Measurements from ENCODE around the gene DDX20. TPM values are rescaled to one million over a fixed set of nuclear protein-coding genes. Genes with fewer than 3 reads are reported as not detected.

The DDX20 gene
- total and polyA plus RNA-seq, 7 donors: 6.2 to 11.6 (median 8.1) TPM

DNA sequence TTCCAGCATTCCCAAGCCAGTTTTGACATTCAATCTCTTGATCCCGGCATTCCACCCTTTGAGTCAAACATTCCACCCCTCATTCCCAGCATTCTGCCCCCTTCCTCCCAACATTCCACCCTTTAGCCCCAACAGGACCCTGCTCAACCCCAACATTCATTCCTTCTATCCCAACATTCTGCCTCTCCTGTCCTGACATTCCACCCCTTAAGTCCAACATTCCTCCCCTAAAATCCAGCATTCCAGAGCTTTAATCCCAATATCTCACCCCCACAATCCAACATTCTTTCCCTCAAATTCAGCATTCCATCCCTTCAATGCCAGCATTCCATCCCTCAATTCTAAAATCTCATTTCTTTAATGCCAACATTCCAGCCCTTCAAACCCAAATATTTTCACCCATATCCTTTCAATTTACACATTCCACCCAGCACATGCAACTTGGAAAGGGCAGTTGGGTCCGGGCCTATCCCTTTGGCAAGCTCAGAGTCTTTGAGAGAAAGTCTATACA, 22.9 kb downstream of the DDX20 start:
- H3K27ac ChIP-seq: no peak overlapping the region
- 43 to 61% (median 50%) methylated on average over 2 of the region's 2 CpGs for WGBS, 3 donors
- DNase-seq: no peak
- peaks cover 0 to 29% of the 10 kb centered on the region in 2 donors for H3K36me3 ChIP-seq (ENCODE audit: insufficient read depth in 1 of 2, low read depth in 1 of 2)
- intact Hi-C loops (cut with DNase I): loop anchor here in 1 of 2 donors (10.0 kb wide), 1 partner anchor 554 kb away; the partner anchor contains the start of gene CHI3L2
- no peaks in the 10 kb centered on the region for H3K9me3 ChIP-seq
- ATAC-seq: no peak
- no peak overlapping the region for H3K4me3 ChIP-seq
- TF ChIP-seq, protein P1, sequence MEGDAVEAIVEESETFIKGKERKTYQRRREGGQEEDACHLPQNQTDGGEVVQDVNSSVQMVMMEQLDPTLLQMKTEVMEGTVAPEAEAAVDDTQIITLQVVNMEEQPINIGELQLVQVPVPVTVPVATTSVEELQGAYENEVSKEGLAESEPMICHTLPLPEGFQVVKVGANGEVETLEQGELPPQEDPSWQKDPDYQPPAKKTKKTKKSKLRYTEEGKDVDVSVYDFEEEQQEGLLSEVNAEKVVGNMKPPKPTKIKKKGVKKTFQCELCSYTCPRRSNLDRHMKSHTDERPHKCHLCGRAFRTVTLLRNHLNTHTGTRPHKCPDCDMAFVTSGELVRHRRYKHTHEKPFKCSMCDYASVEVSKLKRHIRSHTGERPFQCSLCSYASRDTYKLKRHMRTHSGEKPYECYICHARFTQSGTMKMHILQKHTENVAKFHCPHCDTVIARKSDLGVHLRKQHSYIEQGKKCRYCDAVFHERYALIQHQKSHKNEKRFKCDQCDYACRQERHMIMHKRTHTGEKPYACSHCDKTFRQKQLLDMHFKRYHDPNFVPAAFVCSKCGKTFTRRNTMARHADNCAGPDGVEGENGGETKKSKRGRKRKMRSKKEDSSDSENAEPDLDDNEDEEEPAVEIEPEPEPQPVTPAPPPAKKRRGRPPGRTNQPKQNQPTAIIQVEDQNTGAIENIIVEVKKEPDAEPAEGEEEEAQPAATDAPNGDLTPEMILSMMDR (IDR thresholded peaks at IDR 0.05): no peak
- no peaks in the 10 kb centered on the region for H3K27me3 ChIP-seq (ENCODE audit: insufficient read depth in 3 of 3, low read length in 2 of 3)
- no peaks in the 10 kb centered on the region for H3K4me1 ChIP-seq

DNA sequence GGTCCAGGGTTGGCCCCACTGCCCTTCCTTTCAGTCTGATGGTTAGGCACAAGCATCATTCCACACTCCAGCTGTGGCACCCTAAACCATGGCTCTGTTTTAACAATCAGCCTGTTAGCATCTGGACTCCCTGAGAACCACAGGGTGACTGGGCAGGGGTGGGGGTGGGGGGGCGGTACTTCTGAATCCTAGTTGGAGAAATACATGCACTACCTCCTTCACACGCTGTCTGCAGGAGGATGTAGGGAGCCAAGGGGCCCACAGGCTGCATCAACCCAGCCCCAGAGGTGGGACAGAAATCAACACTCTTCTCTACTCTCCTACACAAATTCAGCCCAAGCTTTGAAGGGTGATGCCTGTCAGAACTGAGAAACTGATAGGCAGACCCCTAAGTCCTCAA, 23.8 kb downstream of the DDX20 start:
- ATAC-seq (no peak), DNase-seq (no peak)
- H3K36me3 ChIP-seq (ENCODE audit: insufficient read depth in 1 of 2, low read depth in 1 of 2): peaks cover 0 to 21% of the 10 kb centered on the region in 2 donors
- H3K4me3 ChIP-seq: no peak overlapping the region
- no peak overlapping the region for H3K27ac ChIP-seq
- H3K27me3 ChIP-seq (ENCODE audit: insufficient read depth in 3 of 3, low read length in 2 of 3): no peaks in the 10 kb centered on the region
- 89 to 97% (median 94%) methylated on average over 2 of the region's 2 CpGs for WGBS, 3 donors
- no peaks in the 10 kb centered on the region for H3K4me1 ChIP-seq
- no peaks in the 10 kb centered on the region for H3K9me3 ChIP-seq
- TF ChIP-seq, protein P1 (IDR thresholded peaks at IDR 0.05): no peak
- intact Hi-C loops (cut with DNase I): loop anchor here in 1 of 2 donors (10.0 kb wide), 1 partner anchor 555 kb away; the partner anchor contains the start of gene CHI3L2

DNA sequence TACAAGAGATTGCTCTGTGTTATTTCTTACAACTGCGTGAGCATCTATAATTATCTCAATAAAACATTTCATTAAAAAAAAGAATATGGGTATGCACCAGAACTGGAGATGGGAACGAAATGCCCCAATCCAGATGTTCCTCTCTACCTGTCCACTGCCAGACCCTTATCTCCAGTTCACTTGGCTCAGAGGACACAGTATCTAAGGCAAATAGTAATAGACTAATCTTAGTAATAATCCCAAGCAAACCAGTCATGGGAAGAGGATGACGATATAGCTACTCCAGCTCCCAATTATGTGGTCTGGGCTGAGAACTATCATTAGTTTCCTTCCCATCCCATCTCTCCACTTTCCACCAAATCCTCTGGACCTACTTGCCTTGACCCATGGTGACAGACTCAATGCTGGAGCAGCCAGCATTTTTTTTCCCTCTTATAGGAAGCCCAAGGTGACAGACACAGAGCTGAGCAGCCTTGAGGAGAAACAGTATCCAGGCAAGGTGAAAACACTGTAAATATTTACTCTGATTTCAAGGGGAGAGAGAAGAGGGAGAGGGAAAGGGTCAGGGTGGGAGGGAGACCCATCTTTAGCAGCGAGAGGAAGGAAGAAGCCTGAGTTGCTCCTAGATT, 28.7 kb downstream of the DDX20 start:
- H3K27me3 ChIP-seq (ENCODE audit: insufficient read depth in 3 of 3, low read length in 2 of 3): no peaks in the 10 kb centered on the region
- WGBS, 3 donors: 88 to 90% (median 89%) methylated on average over 4 of the region's 4 CpGs
- TF ChIP-seq, protein P1 (IDR thresholded peaks at IDR 0.05): no peak
- H3K9me3 ChIP-seq: no peaks in the 10 kb centered on the region
- no peaks in the 10 kb centered on the region for H3K4me1 ChIP-seq
- ATAC-seq: no peak
- peaks cover 0 to 8% of the 10 kb centered on the region in 2 donors for H3K36me3 ChIP-seq (ENCODE audit: insufficient read depth in 1 of 2, low read depth in 1 of 2)
- no peak overlapping the region for H3K4me3 ChIP-seq
- H3K27ac ChIP-seq: no peak overlapping the region
- no peak for DNase-seq
- intact Hi-C loops (cut with DNase I): loop anchor here in 1 of 2 donors (10.0 kb wide), 1 partner anchor 580 kb away; no protein-coding TSS in a partner anchor

DNA sequence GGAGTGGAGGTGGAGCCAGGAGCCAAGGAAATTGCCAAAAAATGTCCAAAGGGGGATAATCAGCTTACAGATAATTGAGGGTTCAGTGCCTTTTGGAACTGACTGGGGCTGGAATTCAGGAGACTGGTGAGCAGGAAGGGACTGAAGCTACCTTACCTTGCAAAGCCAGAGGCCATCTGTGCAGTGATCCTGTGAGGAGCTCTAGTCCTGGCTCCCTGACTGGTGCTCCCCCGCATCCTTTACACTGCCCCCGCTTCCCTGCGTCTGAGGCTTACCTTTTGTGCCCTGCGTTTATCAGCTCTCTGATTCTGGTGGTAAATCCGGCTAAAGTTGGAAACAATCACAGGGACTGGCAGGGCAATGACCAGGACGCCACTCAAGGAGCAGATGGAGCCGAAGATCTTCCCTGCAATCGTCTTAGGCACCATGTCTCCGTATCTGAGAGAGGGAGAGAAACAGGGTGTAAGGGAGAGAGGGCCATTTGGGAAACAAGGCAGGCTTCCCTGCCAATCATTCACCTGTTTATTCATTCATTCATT, 31.0 kb downstream of the DDX20 start:
- intact Hi-C loops (cut with DNase I): loop anchor here in 1 of 2 donors (10.0 kb wide), 1 partner anchor 578 kb away; no protein-coding TSS in a partner anchor
- Histone ChIP-seq H3K4me1 (no peaks in the 10 kb centered on the region), H3K27me3 (ENCODE audit: insufficient read depth in 3 of 3, low read length in 2 of 3) (no peaks in the 10 kb centered on the region), H3K27ac (no peak overlapping the region), H3K9me3 (no peaks in the 10 kb centered on the region), H3K4me3 (no peak overlapping the region), H3K36me3 (ENCODE audit: insufficient read depth in 1 of 2, low read depth in 1 of 2) (no peaks in the 10 kb centered on the region)
- WGBS, 3 donors: 86 to 90% (median 87%) methylated on average over 9 of the region's 9 CpGs
- ATAC-seq: no peak
- TF ChIP-seq, protein P1 (IDR thresholded peaks at IDR 0.05): no peak
- DNase-seq: no peak
